Measurements from ENCODE around the gene SH3BP5L. TPM values are rescaled to one million over a fixed set of nuclear protein-coding genes. Genes with fewer than 3 reads are reported as not detected.

The SH3BP5L gene
- total and polyA plus RNA-seq, 2 of the 4 experiments (the other 2 are of a cell fraction), result 23.3 to 35.9 TPM

GRCh38 chr1:248821641-248822040 is 4.1 kb downstream of the SH3BP5L start (continued):
- no peak for TF ChIP-seq RFX5 (IDR thresholded peaks at IDR 0.05; ENCODE audit: low read depth, low read length)
- TF ChIP-seq BHLHE40 (IDR thresholded peaks at IDR 0.05; ENCODE audit: low read depth, low read length), result no peak
- no peak for TF ChIP-seq RAD21 (IDR thresholded peaks at IDR 0.05; ENCODE audit: low read length)
- no peak for TF ChIP-seq MAFK (IDR thresholded peaks at IDR 0.05; ENCODE audit: low read depth, low read length)
- no peak for TF ChIP-seq FOS (IDR thresholded peaks at IDR 0.05; ENCODE audit: low read depth, low read length)

GRCh38 chr1:248821101-248821500 is 4.6 kb downstream of the SH3BP5L start:
- Histone ChIP-seq H2BK20ac (ENCODE audit: low read depth, low read length) (peak overlapping the region; percentile 95), H2BK120ac (ENCODE audit: low read depth, low read length) (peak overlapping the region; percentile 87), H4K91ac (ENCODE audit: insufficient read depth, low read depth, low read length) (peak overlapping the region; percentile 87), H3K4me1 (ENCODE audit: control insufficient read depth, insufficient read depth, low read length) (peaks cover 24% of the 10 kb centered on the region), H3K4me2 (ENCODE audit: low read depth, low read length) (peak overlapping the region; percentile 27), H2BK5ac (ENCODE audit: low read depth, low read length, poor library complexity, severe bottlenecking) (peak overlapping the region; percentile 87), H3K9me1 (ENCODE audit: insufficient read depth, low read length) (peaks cover 38% of the 10 kb centered on the region), H2AK5ac (ENCODE audit: low read depth, low read length) (peak overlapping the region; percentile 73), H2AK9ac (replicated peaks; ENCODE audit: low read depth, low read length, poor library complexity) (peak overlapping the region; percentile 80), H3K79me1 (ENCODE audit: low read depth in 1 of 2, low read length in 2 of 2) (peaks cover 41 to 79% of the 10 kb centered on the region in 2 experiments), H3K4me3 (ENCODE audit: insufficient read depth, low read depth, low read length) (no peak overlapping the region), H2AFZ (replicated peaks; ENCODE audit: low read length, poor library complexity) (peak overlapping the region; percentile 35), H3K9ac (ENCODE audit: low read depth, low read length) (no peak overlapping the region), H3K18ac (ENCODE audit: low read depth, low read length) (peak overlapping the region; percentile 28; the same call in 1 of the 2 replicates), H3K27ac (ENCODE audit: insufficient read depth, low read length) (peak overlapping the region; percentile 60), H3K23ac (ENCODE audit: low read depth, low read length) (peak overlapping the region; percentile 77), H3K36me3 (ENCODE audit: control insufficient read depth, insufficient read depth, low read length) (peaks cover 34% of the 10 kb centered on the region), H4K8ac (ENCODE audit: low read depth in 2 of 2, low read length in 2 of 2) (peak overlapping the region; percentile 22 to 61; a peak in 3 of 4 replicates), H4K20me1 (ENCODE audit: insufficient read depth, low read length) (peaks cover 32% of the 10 kb centered on the region; the same call in 1 of the 2 replicates), H3K14ac (replicated peaks; ENCODE audit: low read depth, low read length) (peak overlapping the region; percentile 89; the same call in 1 of the 2 replicates), H3K9me3 (ENCODE audit: control insufficient read depth, insufficient read depth, low read length) (no peaks in the 10 kb centered on the region), H3K27me3 (ENCODE audit: control insufficient read depth, insufficient read depth, low read length) (no peaks in the 10 kb centered on the region), H4K5ac (ENCODE audit: low read depth, low read length) (peak overlapping the region; percentile 41; the same call in 1 of the 2 replicates), H3K56ac (ENCODE audit: extremely low read depth, insufficient read depth, low read length) (peak overlapping the region; percentile 68), H2BK15ac (ENCODE audit: low read depth, low read length) (peak overlapping the region; percentile 36; the same call in 1 of the 3 replicates), H3K4ac (ENCODE audit: low read depth, low read length) (peak overlapping the region; percentile 94)
- dilution Hi-C loops (cut with HindIII; ENCODE audit: low sequenced_read_pairs, unreplicated experiment), result no loop called here
- in situ Hi-C loops (cut with MboI; ENCODE audit: low sequenced_read_pairs), result no loop called here
- no CpG with 5 or more reads among the region's 3 CpGs for WGBS, 2 experiments (ENCODE audit: extremely low coverage in 2 of 2, insufficient read length in 1 of 2)
- peak; percentile 48 for ATAC-seq (ENCODE audit: low read depth)
- CTCF ChIA-PET, result no interaction called here
- DNase-seq, result peak; percentile 87
- BruUV-seq (replicated peaks), result no TSS peak
- POLR2A ChIA-PET (ENCODE audit: unreplicated experiment), result no interaction called here
- intact Hi-C loops (cut with micrococcal nuclease), result no loop called here
- TF ChIP-seq SMC3 (IDR thresholded peaks at IDR 0.05; ENCODE audit: low read depth, low read length) (no peak), MAZ (IDR thresholded peaks at IDR 0.05; ENCODE audit: borderline replicate concordance, low read depth, low read length) (no peak), CTCF (conservative IDR thresholded peaks at IDR 0.05; ENCODE audit: low read depth, low read length) (no peak), ELK1 (IDR thresholded peaks at IDR 0.05; ENCODE audit: borderline replicate concordance, low read depth, low read length) (no peak), FOS (IDR thresholded peaks at IDR 0.05; ENCODE audit: low read depth, low read length) (peak; percentile 49; the same call in 1 of the 2 replicates), CEBPB (IDR thresholded peaks at IDR 0.05; ENCODE audit: low read depth, low read length) (no peak), BHLHE40 (IDR thresholded peaks at IDR 0.05; ENCODE audit: low read depth, low read length) (no peak; the same call in 1 of the 2 replicates), NFE2L2 (IDR thresholded peaks at IDR 0.05; ENCODE audit: low read depth, low read length) (no peak), POLR2A (IDR thresholded peaks at IDR 0.05; ENCODE audit: low read depth, low read length) (no peak; the same call in 1 of the 2 replicates), USF2 (IDR thresholded peaks at IDR 0.05; ENCODE audit: low read depth, low read length) (no peak), MXI1 (IDR thresholded peaks at IDR 0.05; ENCODE audit: borderline replicate concordance, low read depth, low read length) (no peak)

All from IMR-90 (cell line).